Measurements from ENCODE around the gene PCAT6.

- no peak for TF ChIP-seq EZH2phosphoT487 (IDR thresholded peaks at IDR 0.05; ENCODE audit: insufficient read depth, low read depth)
- TF ChIP-seq EZH2 (IDR thresholded peaks at IDR 0.05; ENCODE audit: insufficient read depth, poor library complexity, severe bottlenecking) = no peak
Observed at GRCh38 chr1:202794051-202794740, 16.6 kb upstream of the PCAT6 start.

Measured in GM23248 (cell line).